ENCODE measurements around the gene ECHDC3. TPM values are rescaled to one million over a fixed set of nuclear protein-coding genes. Genes with fewer than 3 reads are reported as not detected.
"Not testable (repeated sequence)": the region's sequence is repeated elsewhere in the genome, so short reads cannot be mapped to it uniquely, and the experiment has no call there.

ECHDC3 gene
- total RNA-seq, 1 experiment from 2014 or later, result 8.9 TPM

DNA sequence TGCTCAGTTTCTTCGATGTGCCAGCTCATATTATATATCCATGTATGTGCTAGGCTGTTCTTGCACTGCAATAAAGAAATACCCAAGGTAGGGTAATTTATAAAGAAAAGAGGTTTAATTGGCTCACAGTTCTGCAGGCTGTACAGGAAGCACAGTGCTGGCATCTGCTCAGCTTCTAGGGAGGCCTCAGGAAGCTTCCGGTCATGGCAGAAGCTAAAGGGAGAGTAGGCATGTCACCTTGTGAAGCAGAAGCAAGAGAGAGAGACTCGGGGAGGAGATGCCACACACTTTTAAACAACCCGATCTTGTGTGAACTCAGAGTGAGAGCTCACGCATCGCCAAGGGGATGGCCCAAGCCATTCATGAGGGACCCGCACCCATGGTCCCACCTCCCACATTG is 13.8 kb upstream of the ECHDC3 start:
- CTCF ChIA-PET, result no interaction called here
- no peaks in the 10 kb centered on the region for H3K36me3 ChIP-seq (ENCODE audit: insufficient read depth, low read length, poor library complexity, severe bottlenecking)
- no peak overlapping the region for H3K27ac ChIP-seq (ENCODE audit: low read depth, low read length, poor library complexity, severe bottlenecking)
- no peak overlapping the region for H3K4me3 ChIP-seq (ENCODE audit: low read depth, low read length, poor library complexity, severe bottlenecking)
- no peak for DNase-seq (ENCODE audit: low spot score)
- H3K9me3 ChIP-seq (ENCODE audit: low read depth, low read length, poor library complexity, severe bottlenecking), result no peaks in the 10 kb centered on the region
- TF ChIP-seq EZH2 (IDR thresholded peaks at IDR 0.05; ENCODE audit: borderline replicate concordance, low read depth, low read length, poor library complexity, severe bottlenecking), result no peak
- TF ChIP-seq, protein P1, sequence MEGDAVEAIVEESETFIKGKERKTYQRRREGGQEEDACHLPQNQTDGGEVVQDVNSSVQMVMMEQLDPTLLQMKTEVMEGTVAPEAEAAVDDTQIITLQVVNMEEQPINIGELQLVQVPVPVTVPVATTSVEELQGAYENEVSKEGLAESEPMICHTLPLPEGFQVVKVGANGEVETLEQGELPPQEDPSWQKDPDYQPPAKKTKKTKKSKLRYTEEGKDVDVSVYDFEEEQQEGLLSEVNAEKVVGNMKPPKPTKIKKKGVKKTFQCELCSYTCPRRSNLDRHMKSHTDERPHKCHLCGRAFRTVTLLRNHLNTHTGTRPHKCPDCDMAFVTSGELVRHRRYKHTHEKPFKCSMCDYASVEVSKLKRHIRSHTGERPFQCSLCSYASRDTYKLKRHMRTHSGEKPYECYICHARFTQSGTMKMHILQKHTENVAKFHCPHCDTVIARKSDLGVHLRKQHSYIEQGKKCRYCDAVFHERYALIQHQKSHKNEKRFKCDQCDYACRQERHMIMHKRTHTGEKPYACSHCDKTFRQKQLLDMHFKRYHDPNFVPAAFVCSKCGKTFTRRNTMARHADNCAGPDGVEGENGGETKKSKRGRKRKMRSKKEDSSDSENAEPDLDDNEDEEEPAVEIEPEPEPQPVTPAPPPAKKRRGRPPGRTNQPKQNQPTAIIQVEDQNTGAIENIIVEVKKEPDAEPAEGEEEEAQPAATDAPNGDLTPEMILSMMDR (conservative IDR thresholded peaks at IDR 0.05; ENCODE audit: low read depth, low read length), result no peak
- BruUV-seq (replicated peaks), result no TSS peak
- POLR2A ChIA-PET (ENCODE audit: low non-redundant PET), result no interaction called here
- H3K4me1 ChIP-seq (ENCODE audit: insufficient read depth, low read length, poor library complexity, severe bottlenecking), result no peaks in the 10 kb centered on the region
- H3K27me3 ChIP-seq (replicated peaks; ENCODE audit: insufficient read depth, low read depth, low read length, poor library complexity), result no peaks in the 10 kb centered on the region
- intact Hi-C loops (cut with micrococcal nuclease; ENCODE audit: unreplicated experiment), result loop anchor here (10.0 kb wide), 1 partner anchor 114 kb away; the partner anchor contains the start of gene USP6NL

DNA sequence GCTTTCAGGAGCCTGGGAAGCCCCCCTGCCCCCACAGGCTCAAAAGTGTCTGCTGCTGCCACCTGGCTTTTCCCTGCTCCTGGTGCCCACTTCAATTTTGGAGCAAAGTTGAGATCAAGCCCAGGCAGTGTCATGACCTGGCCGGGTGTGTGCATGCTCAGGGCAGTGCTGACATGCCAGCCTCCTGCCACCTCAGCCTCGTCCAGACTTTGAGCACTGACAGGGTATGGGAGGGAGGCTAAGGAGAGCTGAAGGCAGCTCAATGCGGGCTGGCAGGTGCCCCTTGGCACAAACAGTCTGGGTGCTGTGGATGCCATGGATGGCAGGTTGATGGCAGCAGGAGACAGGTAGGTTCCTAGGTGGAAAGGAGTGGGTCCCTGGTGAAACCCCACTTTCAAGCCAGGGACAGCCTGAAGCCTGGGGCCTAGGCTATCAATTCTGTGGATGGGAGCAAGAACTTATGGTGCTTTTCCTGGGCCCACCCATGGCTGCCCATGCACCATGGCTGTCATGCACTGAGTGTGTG is 12.3 kb upstream of the ECHDC3 start:
- POLR2A ChIA-PET (ENCODE audit: low non-redundant PET), result no interaction called here
- intact Hi-C loops (cut with micrococcal nuclease; ENCODE audit: unreplicated experiment), result loop anchor here (10.0 kb wide), 1 partner anchor 115 kb away; the partner anchor contains the start of gene USP6NL

DNA sequence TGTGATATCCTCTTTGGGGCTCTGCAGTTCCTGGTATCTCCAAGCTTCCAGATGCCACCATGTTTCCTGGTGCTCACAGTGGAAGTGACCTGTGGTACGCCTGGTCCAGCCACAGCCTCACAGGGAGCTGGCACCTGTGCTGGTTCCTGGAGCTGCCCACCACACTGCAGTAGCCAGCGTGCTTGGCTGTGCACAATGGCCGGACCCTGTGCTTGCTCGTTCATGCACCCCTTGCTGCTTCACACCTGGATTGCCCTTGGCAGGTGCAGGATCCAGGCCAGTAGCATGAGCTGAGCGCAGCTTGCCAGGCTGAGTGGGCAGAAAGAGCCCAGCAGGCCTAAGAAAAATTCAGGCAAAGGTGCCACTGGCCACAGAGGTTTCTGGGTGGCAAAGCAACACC is 11.4 kb upstream of the ECHDC3 start:
- intact Hi-C loops (cut with micrococcal nuclease; ENCODE audit: unreplicated experiment), result no loop called here
- ChIA-PET POLR2A (ENCODE audit: low non-redundant PET) (no interaction called here), CTCF (no interaction called here)
- Histone ChIP-seq H3K4me3 (ENCODE audit: low read depth, low read length, poor library complexity, severe bottlenecking) (no peak overlapping the region), H3K36me3 (ENCODE audit: insufficient read depth, low read length, poor library complexity, severe bottlenecking) (no peaks in the 10 kb centered on the region), H3K9me3 (ENCODE audit: low read depth, low read length, poor library complexity, severe bottlenecking) (no peaks in the 10 kb centered on the region), H3K27me3 (replicated peaks; ENCODE audit: insufficient read depth, low read depth, low read length, poor library complexity) (no peaks in the 10 kb centered on the region), H3K4me1 (ENCODE audit: insufficient read depth, low read length, poor library complexity, severe bottlenecking) (no peaks in the 10 kb centered on the region), H3K27ac (ENCODE audit: low read depth, low read length, poor library complexity, severe bottlenecking) (no peak overlapping the region)
- BruUV-seq (replicated peaks), result no TSS peak
- TF ChIP-seq, protein P1 (conservative IDR thresholded peaks at IDR 0.05; ENCODE audit: low read depth, low read length), result no peak
- no peak for DNase-seq (ENCODE audit: low spot score)

More for the DNA sequence above, 12.3 kb upstream of the ECHDC3 start:
- Histone ChIP-seq H3K9me3 (ENCODE audit: low read depth, low read length, poor library complexity, severe bottlenecking) (no peaks in the 10 kb centered on the region), H3K4me1 (ENCODE audit: insufficient read depth, low read length, poor library complexity, severe bottlenecking) (no peaks in the 10 kb centered on the region), H3K4me3 (ENCODE audit: low read depth, low read length, poor library complexity, severe bottlenecking) (no peak overlapping the region), H3K27me3 (replicated peaks; ENCODE audit: insufficient read depth, low read depth, low read length, poor library complexity) (no peaks in the 10 kb centered on the region), H3K36me3 (ENCODE audit: insufficient read depth, low read length, poor library complexity, severe bottlenecking) (no peaks in the 10 kb centered on the region), H3K27ac (ENCODE audit: low read depth, low read length, poor library complexity, severe bottlenecking) (no peak overlapping the region)
- no peak for TF ChIP-seq EZH2 (IDR thresholded peaks at IDR 0.05; ENCODE audit: borderline replicate concordance, low read depth, low read length, poor library complexity, severe bottlenecking)
- TF ChIP-seq, protein P1 (conservative IDR thresholded peaks at IDR 0.05; ENCODE audit: low read depth, low read length), result no peak
- no TSS peak for BruUV-seq (replicated peaks)
- no peak for DNase-seq (ENCODE audit: low spot score)
- CTCF ChIA-PET, result no interaction called here

DNA sequence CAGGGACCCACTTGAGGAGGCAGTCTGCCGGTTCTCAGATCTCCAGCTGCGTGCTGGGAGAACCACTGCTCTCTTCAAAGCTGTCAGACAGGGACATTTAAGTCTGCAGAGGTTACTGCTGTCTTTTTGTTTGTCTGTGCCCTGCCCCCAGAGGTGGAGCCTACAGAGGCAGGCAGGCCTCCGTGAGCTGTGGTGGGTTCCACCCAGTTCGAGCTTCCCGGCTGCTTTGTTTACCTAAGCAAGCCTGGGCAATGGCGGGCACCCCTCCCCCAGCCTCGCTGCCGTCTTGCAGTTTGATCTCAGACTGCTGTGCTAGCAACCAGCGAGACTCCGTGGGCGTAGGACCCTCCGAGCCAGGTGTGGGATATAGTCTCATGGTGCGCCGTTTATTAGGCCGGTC is 5.4 kb upstream of the ECHDC3 start:
- H3K27ac ChIP-seq (ENCODE audit: low read depth, low read length, poor library complexity, severe bottlenecking); H3K4me3 ChIP-seq (ENCODE audit: low read depth, low read length, poor library complexity, severe bottlenecking); DNase-seq (ENCODE audit: low spot score); H3K9me3 ChIP-seq (ENCODE audit: low read depth, low read length, poor library complexity, severe bottlenecking); H3K27me3 ChIP-seq (replicated peaks; ENCODE audit: insufficient read depth, low read depth, low read length, poor library complexity); POLR2A ChIA-PET (ENCODE audit: low non-redundant PET); BruUV-seq (replicated peaks); intact Hi-C loops (cut with micrococcal nuclease; ENCODE audit: unreplicated experiment); H3K4me1 ChIP-seq (ENCODE audit: insufficient read depth, low read length, poor library complexity, severe bottlenecking); H3K36me3 ChIP-seq (ENCODE audit: insufficient read depth, low read length, poor library complexity, severe bottlenecking); CTCF ChIA-PET: not testable (repeated sequence)

DNA sequence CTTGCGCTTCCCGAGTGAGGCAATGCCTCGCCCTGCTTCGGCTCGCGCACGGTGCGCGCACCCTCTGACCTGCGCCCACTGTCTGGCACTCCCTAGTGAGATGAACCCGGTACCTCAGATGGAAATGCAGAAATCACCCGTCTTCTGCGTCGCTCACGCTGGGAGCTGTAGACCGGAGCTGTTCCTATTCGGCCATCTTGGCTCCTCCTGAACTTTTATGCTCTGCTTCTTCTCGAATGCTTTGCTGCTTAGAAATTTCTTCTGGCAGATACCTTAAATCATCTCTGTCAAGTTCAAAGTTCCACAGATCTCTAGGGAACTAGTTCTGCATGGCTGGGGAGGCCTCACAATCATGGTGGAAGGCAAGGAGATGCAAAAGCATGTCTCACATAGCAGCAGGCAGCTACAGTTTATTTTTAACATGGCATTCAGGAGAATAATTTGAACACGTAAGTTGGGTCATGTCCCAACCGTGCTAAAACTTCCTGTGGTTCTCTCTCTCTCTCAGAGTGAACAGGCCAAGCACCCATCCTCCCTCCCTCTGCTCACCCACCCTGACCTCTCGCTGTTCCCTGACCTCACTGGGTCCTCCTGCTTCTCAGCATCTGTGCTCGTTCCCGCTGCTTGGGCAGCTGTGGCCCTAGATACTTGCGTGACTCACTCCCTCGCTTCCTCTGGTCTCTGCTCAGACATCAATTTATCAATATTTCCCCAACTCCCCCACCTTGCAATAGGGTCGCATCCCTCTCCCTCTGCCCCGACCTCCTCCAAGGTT is 4.7 kb upstream of the ECHDC3 start:
- H3K27ac ChIP-seq (ENCODE audit: low read depth, low read length, poor library complexity, severe bottlenecking); H3K4me3 ChIP-seq (ENCODE audit: low read depth, low read length, poor library complexity, severe bottlenecking); BruUV-seq (replicated peaks); POLR2A ChIA-PET (ENCODE audit: low non-redundant PET); CTCF ChIA-PET; DNase-seq (ENCODE audit: low spot score); intact Hi-C loops (cut with micrococcal nuclease; ENCODE audit: unreplicated experiment); H3K9me3 ChIP-seq (ENCODE audit: low read depth, low read length, poor library complexity, severe bottlenecking); H3K27me3 ChIP-seq (replicated peaks; ENCODE audit: insufficient read depth, low read depth, low read length, poor library complexity); H3K4me1 ChIP-seq (ENCODE audit: insufficient read depth, low read length, poor library complexity, severe bottlenecking); H3K36me3 ChIP-seq (ENCODE audit: insufficient read depth, low read length, poor library complexity, severe bottlenecking): not testable (repeated sequence)
